IMR-90 (cell line): ENCODE results near the gene AKT1S1. TPM values are rescaled to one million over a fixed set of nuclear protein-coding genes. Genes with fewer than 3 reads are reported as not detected.

Experiments used
- ATAC-seq: fragments of 200-7000 bp; cut with Tn5 transposase; 2 replicates; pipeline ENCODE4 v1.9.1; 2020; ENCODE audit warnings: low read depth, mild to moderate bottlenecking, moderate library complexity
- BruUV-seq: library from RNA; stranded (reverse); fragments of 400-500 nt; replicated peaks from 2 replicates; lab custom pipeline; 2021; lab: Mats Ljungman, UMichigan
- CTCF ChIA-PET: fragments of 300-600 bp; formaldehyde crosslinking; extraction: SDS; loops from one replicate; lab custom pipeline; 2021; ENCODE audit warnings: antibody characterized with exemption; lab: Yijun Ruan, JAX
- POLR2A ChIA-PET: fragments of 300-600 bp; sonication (Branson Sonifier 250); formaldehyde crosslinking; loops from one replicate; lab custom pipeline; 2022; ENCODE audit warnings: antibody characterized with exemption; ENCODE audit not compliant: unreplicated experiment; lab: Charles Lee
- DNase-seq: peaks from one replicate; pipeline ENCODE4 v3.0.0; 2013
- H2AFZ ChIP-seq: replicated peaks from 2 replicates; pipeline ENCODE3; 2013; ENCODE audit warnings: low read length, mild to moderate bottlenecking; ENCODE audit not compliant: poor library complexity
- H2AK5ac ChIP-seq: 2 replicates; pipeline ENCODE4 v1.6.1; 2013; ENCODE audit warnings: low read depth, low read length, inconsistent platforms
- H2AK9ac ChIP-seq: replicated peaks from 2 replicates; pipeline ENCODE3; 2013; ENCODE audit warnings: mild to moderate bottlenecking, low read depth, low read length, moderate library complexity; ENCODE audit not compliant: poor library complexity
- H2BK120ac ChIP-seq: 2 replicates; pipeline ENCODE4 v1.6.1; 2013; ENCODE audit warnings: low read depth, low read length, inconsistent platforms
- H2BK15ac ChIP-seq: 3 replicates; pipeline ENCODE4 v1.6.1; 2013; ENCODE audit warnings: low read depth, low read length, inconsistent platforms
- H2BK20ac ChIP-seq: 2 replicates; pipeline ENCODE4 v1.6.1; 2013; ENCODE audit warnings: low read depth, mild to moderate bottlenecking, inconsistent platforms, low read length, moderate library complexity
- H2BK5ac ChIP-seq: 2 replicates; pipeline ENCODE4 v1.6.1; 2013; ENCODE audit warnings: mild to moderate bottlenecking, low read depth, low read length, inconsistent platforms; ENCODE audit not compliant: poor library complexity, severe bottlenecking
- H3K14ac ChIP-seq: replicated peaks from 2 replicates; pipeline ENCODE4 v1.6.1; 2013; ENCODE audit warnings: low read depth, low read length, inconsistent platforms
- H3K18ac ChIP-seq: 2 replicates; pipeline ENCODE4 v1.6.1; 2013; ENCODE audit warnings: low read depth, low read length, control low read depth
- H3K23ac ChIP-seq: 2 replicates; pipeline ENCODE4 v1.6.1; 2013; ENCODE audit warnings: low read depth, low read length, inconsistent platforms
- H3K27ac ChIP-seq: 2 replicates; pipeline ENCODE4 v1.5.1; 2013; ENCODE audit warnings: mild to moderate bottlenecking, control low read depth, low read length; ENCODE audit not compliant: insufficient read depth
- H3K27me3 ChIP-seq: 2 replicates; pipeline ENCODE4 v1.6.1; 2013; ENCODE audit warnings: low read length; ENCODE audit not compliant: control insufficient read depth, insufficient read depth
- H3K36me3 ChIP-seq: 2 replicates; pipeline ENCODE4 v1.6.1; 2013; ENCODE audit warnings: low read length, mixed read lengths; ENCODE audit not compliant: control insufficient read depth, insufficient read depth
- H3K4ac ChIP-seq: 2 replicates; pipeline ENCODE4 v1.6.1; 2013; ENCODE audit warnings: low read depth, low read length, inconsistent platforms
- H3K4me1 ChIP-seq: 2 replicates; pipeline ENCODE4 v1.6.1; 2013; ENCODE audit warnings: low read length, mixed read lengths; ENCODE audit not compliant: control insufficient read depth, insufficient read depth
- H3K4me2 ChIP-seq: 2 replicates; pipeline ENCODE4 v1.6.1; 2013; ENCODE audit warnings: low read depth, mild to moderate bottlenecking, control low read depth, low read length, moderate library complexity
- H3K4me3 ChIP-seq: 2 replicates; pipeline ENCODE4 v1.5.1; 2013; ENCODE audit warnings: low read depth, mild to moderate bottlenecking, control low read depth, low read length, moderate library complexity; ENCODE audit not compliant: insufficient read depth
- H3K56ac ChIP-seq: 2 replicates; pipeline ENCODE4 v1.6.1; 2013; ENCODE audit warnings: low read length, inconsistent platforms; ENCODE audit not compliant: insufficient read depth; ENCODE audit errors: extremely low read depth
- H3K79me1 ChIP-seq, 2 experiments: 2 replicates each; pipeline ENCODE4 v1.6.1; 2013; ENCODE audit warnings: low read length in 2 of 2, inconsistent platforms in 1 of 2, low read depth in 1 of 2
- H3K9ac ChIP-seq: 2 replicates; pipeline ENCODE4 v1.6.1; 2013; ENCODE audit warnings: low read depth, low read length, control low read depth
- H3K9me1 ChIP-seq: 2 replicates; pipeline ENCODE4 v1.6.1; 2013; ENCODE audit warnings: low read length, inconsistent platforms; ENCODE audit not compliant: insufficient read depth
- H3K9me3 ChIP-seq: 2 replicates; pipeline ENCODE4 v1.6.1; 2013; ENCODE audit warnings: low read length; ENCODE audit not compliant: control insufficient read depth, insufficient read depth
- H4K20me1 ChIP-seq: 2 replicates; pipeline ENCODE4 v1.6.1; 2013; ENCODE audit warnings: low read length, inconsistent platforms; ENCODE audit not compliant: insufficient read depth
- H4K5ac ChIP-seq: 2 replicates; pipeline ENCODE4 v1.6.1; 2013; ENCODE audit warnings: mild to moderate bottlenecking, low read depth, low read length, control low read depth
- H4K8ac ChIP-seq, 2 experiments: 2 replicates each; pipeline ENCODE4 v1.6.1; 2013; ENCODE audit warnings: low read depth in 2 of 2, low read length in 2 of 2, control low read depth in 1 of 2, inconsistent platforms in 1 of 2
- H4K91ac ChIP-seq: 2 replicates; pipeline ENCODE4 v1.6.1; 2013; ENCODE audit warnings: low read depth, low read length, inconsistent platforms; ENCODE audit not compliant: insufficient read depth
- BHLHE40 ChIP-seq: fragments of 150-350 bp; IDR thresholded peaks from 2 replicates; pipeline ENCODE4 v1.6.1; 2016; ENCODE audit warnings: mild to moderate bottlenecking, low read depth, low read length
- CEBPB ChIP-seq: IDR thresholded peaks from 2 replicates; pipeline ENCODE4 v1.6.1; 2012; ENCODE audit warnings: low read depth, low read length, improper control_type of control experiment
- CTCF ChIP-seq: conservative IDR thresholded peaks from 2 replicates; pipeline ENCODE4 v1.5.1; 2012; ENCODE audit warnings: mild to moderate bottlenecking, low read depth, low read length, improper control_type of control experiment
- ELK1 ChIP-seq: fragments of 150-350 bp; IDR thresholded peaks from 2 replicates; pipeline ENCODE4 v1.6.1; 2016; ENCODE audit warnings: low read depth, mild to moderate bottlenecking, low read length, moderate library complexity, borderline replicate concordance
- FOS ChIP-seq: fragments of 150-350 bp; IDR thresholded peaks from 2 replicates; pipeline ENCODE4 v1.6.1; 2016; ENCODE audit warnings: low read depth, low read length
- MAFK ChIP-seq: IDR thresholded peaks from 2 replicates; pipeline ENCODE4 v1.6.1; 2012; ENCODE audit warnings: low read depth, low read length, improper control_type of control experiment
- MAZ ChIP-seq: IDR thresholded peaks from 2 replicates; pipeline ENCODE4 v1.6.1; 2012; ENCODE audit warnings: low read depth, mild to moderate bottlenecking, low read length, improper control_type of control experiment, moderate library complexity, borderline replicate concordance
- MXI1 ChIP-seq: IDR thresholded peaks from 2 replicates; pipeline ENCODE4 v1.6.1; 2012; ENCODE audit warnings: low read depth, mild to moderate bottlenecking, low read length, moderate library complexity, borderline replicate concordance
- NFE2L2 ChIP-seq: fragments of 150-350 bp; IDR thresholded peaks from 2 replicates; pipeline ENCODE4 v1.6.1; 2016; ENCODE audit warnings: low read depth, mild to moderate bottlenecking, low read length
- POLR2A ChIP-seq: IDR thresholded peaks from 2 replicates; pipeline ENCODE4 v1.6.1; 2012; ENCODE audit warnings: mild to moderate bottlenecking, low read depth, low read length
- RAD21 ChIP-seq: IDR thresholded peaks from 2 replicates; pipeline ENCODE4 v1.6.1; 2012; ENCODE audit warnings: low read length, improper control_type of control experiment
- RCOR1 ChIP-seq: IDR thresholded peaks from 2 replicates; pipeline ENCODE4 v1.6.1; 2012; ENCODE audit warnings: mild to moderate bottlenecking, low read length, improper control_type of control experiment; ENCODE audit not compliant: insufficient replicate concordance
- RFX5 ChIP-seq: IDR thresholded peaks from 2 replicates; pipeline ENCODE4 v1.8.0; 2012; ENCODE audit warnings: low read depth, mild to moderate bottlenecking, low read length, moderate library complexity
- SMC3 ChIP-seq: fragments of 150-350 bp; IDR thresholded peaks from 2 replicates; pipeline ENCODE4 v1.6.1; 2016; ENCODE audit warnings: low read depth, mild to moderate bottlenecking, antibody characterized with exemption, low read length, moderate library complexity
- USF2 ChIP-seq: fragments of 150-350 bp; IDR thresholded peaks from 2 replicates; pipeline ENCODE4 v1.6.1; 2017; ENCODE audit warnings: mild to moderate bottlenecking, antibody characterized with exemption, low read length, low read depth
- WGBS, 2 experiments: methylation state at CpG; one replicate each; pipeline versions ENCODE4 v1.1.5 to v1.1.7; 2013; ENCODE audit warnings: missing lambda C conversion rate in 2 of 2; ENCODE audit not compliant: insufficient read length in 1 of 2; ENCODE audit errors: extremely low coverage in 2 of 2; 5-methylcytosine and 5-hydroxymethylcytosine counted together
- dilution Hi-C: fragments of 300-500 bp; cut with HindIII; formaldehyde crosslinking; loops from one replicate; pipeline ENCODE4 v1.14.3; 2018; ENCODE audit warnings: low sequenced_read_pairs; ENCODE audit not compliant: unreplicated experiment
- in situ Hi-C: fragments of 300-500 bp; cut with MboI; formaldehyde crosslinking; loops from 3 replicates; pipeline ENCODE4 v1.14.3; 2019; ENCODE audit warnings: low sequenced_read_pairs, inconsistent platforms, mixed read lengths
- intact Hi-C: fragments of 100-400 bp; cut with micrococcal nuclease; formaldehyde crosslinking; loops from 2 replicates; pipeline ENCODE4 v1.10.0; 2022
- polyA plus RNA-seq, 3 experiments: library from polyadenylated mRNA; depleted of rRNA; stranded (reverse); fragments of >200 nt; gene quantifications; 2 replicates each; pipeline ENCODE4 v1.2.3, GENCODE V29; 2012; ENCODE audit warnings: low replicate concordance in 1 of 3
- total RNA-seq: library from RNA; depleted of rRNA; stranded (reverse); fragments of >200 nt; gene quantifications from 2 replicates; pipeline ENCODE4 v1.2.3, GENCODE V29; 2012

Gene AKT1S1
- total and polyA plus RNA-seq, 2 of the 4 experiments (the other 2 are of a cell fraction): 3.6 to 54.4 TPM

GRCh38 chr19:49875177-49875576 is 2.0 kb downstream of the AKT1S1 start:
- peak overlapping the region; percentile 17 for H2AFZ ChIP-seq
- BruUV-seq: no TSS peak
- H3K9me3 ChIP-seq: no peaks in the 10 kb centered on the region
- no peak for DNase-seq
- peaks cover 27 to 65% of the 10 kb centered on the region in 2 experiments for H3K79me1 ChIP-seq
- TF ChIP-seq USF2 (no peak), POLR2A (no peak), FOS (no peak), NFE2L2 (no peak), RCOR1 (no peak), CEBPB (no peak), MAZ (no peak), BHLHE40 (no peak), CTCF (no peak), RFX5 (no peak), SMC3 (no peak), MAFK (no peak), ELK1 (no peak), MXI1 (no peak), RAD21 (no peak)
- H3K9ac ChIP-seq: peak overlapping the region; percentile 97
- peak overlapping the region; percentile 98 for H3K14ac ChIP-seq
- no peak overlapping the region for H2BK20ac ChIP-seq
- dilution Hi-C loops (no loop called here), in situ Hi-C loops (no loop called here), intact Hi-C loops (loop anchor here (5.0 kb wide), 1 partner anchor 152 kb away; the partner anchor contains the start of genes VRK3 and ZNF473)
- no peak overlapping the region for H3K18ac ChIP-seq
- H2AK9ac ChIP-seq: peak overlapping the region; percentile 100
- peaks cover 7% of the 10 kb centered on the region for H3K9me1 ChIP-seq
- H2AK5ac ChIP-seq: peak overlapping the region; percentile 96
- no peak for ATAC-seq
- H3K23ac ChIP-seq: peak overlapping the region; percentile 78; the same call in 1 of the 2 replicates
- no peak overlapping the region for H3K56ac ChIP-seq
- peak overlapping the region; percentile 97 for H3K27ac ChIP-seq
- ChIA-PET CTCF (no interaction called here), POLR2A (no interaction called here)
- peak overlapping the region; percentile 96 for H2BK5ac ChIP-seq
- H2BK120ac ChIP-seq: no peak overlapping the region
- H3K4me1 ChIP-seq: peaks cover 8% of the 10 kb centered on the region
- peak overlapping the region; percentile 63 for H3K4me3 ChIP-seq
- peak overlapping the region; percentile 99 for H3K4me2 ChIP-seq
- no peaks in the 10 kb centered on the region; the same call in 1 of the 2 replicates for H4K20me1 ChIP-seq
- peak overlapping the region; percentile 99 for H4K5ac ChIP-seq
- peak overlapping the region; percentile 98 for H3K4ac ChIP-seq
- H4K91ac ChIP-seq: peak overlapping the region; percentile 98
- H3K36me3 ChIP-seq: peaks cover 12% of the 10 kb centered on the region; the same call in 1 of the 2 replicates
- H3K27me3 ChIP-seq: no peaks in the 10 kb centered on the region
- H4K8ac ChIP-seq: peak overlapping the region; percentile 97 to 98
- H2BK15ac ChIP-seq: no peak overlapping the region
- 100% methylated on average over 2 of the region's 4 CpGs; no CpG with 5 or more reads in 1 of the 2 experiments for WGBS, 2 experiments
